HG02610 (cell line): ENCODE results near the gene CLCN6.
"Not testable (repeated sequence)": the region's sequence is repeated elsewhere in the genome, so short reads cannot be mapped to it uniquely, and the experiment has no call there.

ENCODE experiments used
- ATAC-seq: cut with Tn5 transposase; IDR thresholded peaks from one replicate; pipeline ENCODE4 v1.9.1; 2021; ENCODE audit warnings: mild to moderate bottlenecking, moderate library complexity; ENCODE audit not compliant: unreplicated experiment

CLCN6 gene

DNA sequence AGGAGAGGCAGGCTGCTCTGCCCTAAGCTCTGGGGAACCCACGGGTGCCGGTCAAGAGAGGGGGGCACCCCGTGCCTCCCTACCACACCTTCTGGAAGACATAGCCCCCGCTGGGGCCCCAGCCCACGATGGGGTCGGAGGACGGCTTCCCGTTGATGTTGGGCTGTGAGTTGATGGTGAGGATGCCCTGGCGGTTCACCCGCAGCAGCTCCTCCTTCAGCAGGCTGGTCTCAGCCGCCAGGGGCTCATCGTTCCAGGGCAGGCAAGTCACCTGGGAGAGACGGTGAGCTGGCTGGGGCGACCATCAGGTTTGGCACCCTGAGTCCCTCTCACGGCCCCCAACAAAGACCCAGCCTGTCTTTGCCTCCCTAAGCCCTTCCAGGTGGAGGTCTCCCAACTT, 12.2 kb upstream of the CLCN6 start:
- no peak for ATAC-seq

DNA sequence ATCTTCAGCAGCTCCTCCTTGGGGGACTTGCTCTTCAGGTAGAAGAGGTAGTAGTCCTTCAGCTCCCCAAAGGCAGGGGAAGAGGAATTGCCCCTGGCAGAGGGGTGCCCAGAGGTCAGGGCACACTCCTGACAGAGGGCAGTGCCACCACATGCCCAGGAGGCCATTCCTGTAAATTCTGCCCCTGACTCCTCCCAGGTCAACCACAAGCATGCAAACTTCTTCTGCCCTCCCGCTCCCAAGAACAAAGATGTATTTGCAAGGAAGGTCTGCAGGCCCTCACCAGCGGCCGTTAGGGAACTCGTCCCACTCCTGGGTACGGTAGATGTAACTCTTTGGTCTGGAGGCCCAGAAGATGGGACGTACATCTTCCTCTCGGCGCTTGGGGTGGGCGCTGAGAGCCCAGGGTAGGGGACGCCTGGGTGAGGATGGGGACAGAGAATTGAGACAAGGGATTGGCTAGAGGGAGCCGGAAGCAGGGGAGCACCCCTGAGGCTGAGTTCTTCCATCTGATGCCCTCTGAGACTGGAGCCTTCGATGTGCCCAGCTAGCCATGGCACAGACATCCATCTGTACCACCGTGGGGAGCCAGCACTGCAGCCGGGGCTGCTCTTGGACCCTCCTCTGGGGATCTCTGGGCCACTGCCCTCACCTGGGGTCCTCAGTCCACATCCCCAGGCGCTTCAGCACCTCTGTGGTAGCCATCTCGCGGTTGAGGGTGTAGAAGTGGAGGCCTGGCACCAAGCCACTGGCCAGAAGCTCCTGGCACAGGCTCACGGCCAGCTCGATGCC, 11.3 kb upstream of the CLCN6 start:
- no peak for ATAC-seq

DNA sequence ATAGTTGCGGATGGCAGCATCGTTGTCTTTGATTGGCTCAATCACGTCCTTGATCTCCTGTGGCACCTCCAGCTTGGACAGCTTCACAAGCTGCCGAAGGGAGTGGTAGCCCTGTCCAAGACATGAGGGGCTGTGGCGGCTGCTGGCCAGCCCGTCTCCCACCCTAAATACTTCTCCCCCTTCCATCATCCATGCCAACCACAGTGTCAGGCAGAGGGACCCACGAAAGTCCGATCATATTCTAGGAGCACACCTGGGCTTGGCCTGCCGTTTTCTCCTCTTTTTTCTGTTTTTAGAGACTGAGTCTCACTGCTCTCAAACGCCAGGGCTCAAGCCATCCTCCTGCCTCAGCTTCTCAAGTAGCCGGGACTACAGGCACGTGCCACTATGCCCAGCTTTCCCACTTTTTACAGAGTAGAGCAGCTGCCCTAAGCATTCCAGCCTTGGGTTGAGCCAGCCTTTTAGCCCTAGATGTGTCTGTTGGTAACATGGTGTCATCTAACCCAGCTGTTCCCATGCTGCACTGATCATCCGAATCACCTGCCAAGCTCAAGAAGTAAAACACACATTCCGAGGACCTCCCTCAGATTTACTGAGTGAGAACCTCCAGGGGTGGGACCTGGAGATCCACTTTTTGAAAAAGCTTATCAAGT, 10.6 kb upstream of the CLCN6 start:
- ATAC-seq, result no peak

DNA sequence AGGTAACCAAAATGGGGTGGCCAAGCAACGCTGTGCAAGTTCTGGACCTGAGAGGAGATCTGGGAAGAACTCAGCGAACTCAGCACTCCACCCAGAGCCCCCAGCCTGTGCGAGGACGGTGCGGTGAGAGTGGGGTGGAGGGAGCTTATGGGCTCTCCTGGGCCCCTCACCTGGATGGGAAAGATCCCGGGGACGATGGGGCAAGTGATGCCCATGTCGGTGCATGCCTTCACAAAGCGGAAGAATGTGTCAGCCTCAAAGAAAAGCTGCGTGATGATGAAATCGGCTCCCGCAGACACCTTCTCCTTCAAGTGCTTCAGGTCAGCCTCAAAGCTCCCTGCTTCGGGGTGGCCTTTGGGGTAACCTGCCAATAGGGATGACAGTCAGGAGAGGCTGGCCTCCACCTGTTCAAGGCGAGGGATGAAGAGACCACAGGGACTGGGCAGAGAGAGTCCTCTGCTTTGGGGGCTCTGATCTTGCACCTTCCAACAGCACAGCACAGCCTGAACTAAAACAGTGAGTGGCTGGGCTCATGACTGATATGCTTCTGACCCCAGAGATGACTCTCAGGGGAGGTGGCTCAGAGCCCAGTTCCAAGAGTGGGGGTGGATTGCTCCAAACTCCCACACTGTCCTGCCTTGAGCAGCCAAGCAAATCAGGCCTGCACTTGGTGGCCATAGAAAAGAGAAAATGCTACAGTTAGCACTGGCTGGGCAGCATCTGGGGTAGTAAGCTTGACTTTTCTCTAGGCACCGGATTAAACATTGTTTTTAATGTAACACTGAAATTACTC, 9.8 kb upstream of the CLCN6 start:
- ATAC-seq, result no peak

DNA sequence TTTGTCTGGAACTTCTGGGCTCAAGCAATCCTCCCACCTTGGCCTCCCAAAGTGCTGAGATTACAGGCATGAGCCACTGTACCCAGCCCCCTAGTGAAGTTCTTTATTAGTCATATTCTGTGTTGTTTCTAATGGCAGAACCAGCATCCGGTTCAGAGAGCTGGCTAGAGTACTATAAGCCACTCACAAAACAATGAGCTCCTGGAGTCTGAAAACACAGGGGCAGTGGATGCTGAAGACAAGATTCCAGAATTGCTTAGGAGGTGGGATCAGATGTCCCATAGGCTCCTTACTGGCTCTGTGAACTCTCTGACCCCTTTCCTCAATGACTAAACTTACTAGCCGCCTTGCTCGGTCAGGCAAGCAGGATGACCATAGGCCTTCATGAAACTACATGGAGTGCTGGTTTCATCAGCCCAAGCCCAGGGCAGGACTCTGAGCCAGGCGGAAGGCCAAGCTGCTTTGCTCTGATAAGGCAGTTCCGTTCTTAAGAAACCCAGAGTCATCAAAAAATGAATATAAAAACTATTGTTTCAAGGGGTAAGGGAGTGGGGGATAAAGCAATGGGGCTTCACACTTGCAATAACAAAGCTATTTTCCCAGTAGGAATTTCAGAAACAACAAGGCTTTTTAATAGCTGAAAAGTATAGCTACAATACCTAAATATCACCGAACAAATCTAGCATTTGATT, 8.3 kb upstream of the CLCN6 start:
- no peak for ATAC-seq

DNA sequence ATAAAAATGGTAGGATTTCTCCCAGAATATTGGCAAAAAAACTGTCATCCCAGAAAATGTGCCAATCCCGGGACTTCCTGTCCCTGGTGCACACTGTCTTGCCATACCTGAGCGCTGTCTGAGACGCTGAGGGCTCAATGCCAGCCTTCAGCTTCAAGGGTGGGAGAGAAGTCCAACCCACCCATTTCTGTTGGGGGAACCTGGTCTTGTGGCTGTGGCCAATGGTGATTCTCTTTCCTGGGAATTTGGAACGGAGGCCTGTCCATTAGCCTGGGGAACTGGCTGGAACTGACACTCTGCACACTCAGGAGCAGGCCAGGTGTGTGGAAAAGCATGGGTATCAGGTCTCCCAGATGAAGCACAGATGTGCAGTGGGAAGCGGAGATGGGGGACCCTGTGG, 6.9 kb upstream of the CLCN6 start:
- ATAC-seq, result no peak

DNA sequence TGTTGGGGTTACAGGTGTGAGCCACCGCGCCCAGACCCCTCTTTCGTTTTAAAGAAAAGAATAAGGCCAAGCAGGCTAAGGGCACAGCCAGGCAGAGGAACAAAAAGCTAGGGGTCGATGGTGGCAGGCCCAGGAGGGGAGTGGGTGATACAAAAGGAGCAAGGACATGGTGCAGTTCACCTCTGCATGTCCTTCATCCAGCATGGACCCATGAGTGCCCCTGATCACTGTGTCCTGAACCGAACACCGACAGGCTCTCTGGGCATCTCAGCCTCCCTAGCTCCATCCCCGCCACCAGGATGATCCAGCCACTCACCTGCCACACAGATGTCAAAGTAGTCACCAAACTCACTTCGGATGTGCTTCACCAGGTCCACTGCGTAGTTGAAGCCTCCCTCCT, 6.1 kb upstream of the CLCN6 start:
- ATAC-seq, result no peak

DNA sequence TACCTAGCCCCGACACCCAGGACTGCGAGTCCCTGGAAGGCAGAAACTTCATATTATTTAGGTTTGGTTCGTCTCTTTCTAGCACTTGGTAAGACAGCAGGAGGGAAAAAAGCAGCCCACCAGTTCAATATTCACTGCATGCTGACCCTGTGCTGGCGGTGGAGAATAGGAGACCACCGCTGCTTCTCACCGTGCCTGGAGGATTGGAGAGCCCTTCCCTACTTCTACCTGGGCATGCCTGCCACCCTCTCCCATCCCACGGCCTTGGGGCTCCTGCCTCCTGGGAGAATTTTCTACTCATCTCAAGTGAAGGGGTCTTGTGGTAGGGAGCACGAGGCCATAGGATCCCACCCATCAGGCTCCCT, 5.6 kb upstream of the CLCN6 start:
- ATAC-seq, result no peak

DNA sequence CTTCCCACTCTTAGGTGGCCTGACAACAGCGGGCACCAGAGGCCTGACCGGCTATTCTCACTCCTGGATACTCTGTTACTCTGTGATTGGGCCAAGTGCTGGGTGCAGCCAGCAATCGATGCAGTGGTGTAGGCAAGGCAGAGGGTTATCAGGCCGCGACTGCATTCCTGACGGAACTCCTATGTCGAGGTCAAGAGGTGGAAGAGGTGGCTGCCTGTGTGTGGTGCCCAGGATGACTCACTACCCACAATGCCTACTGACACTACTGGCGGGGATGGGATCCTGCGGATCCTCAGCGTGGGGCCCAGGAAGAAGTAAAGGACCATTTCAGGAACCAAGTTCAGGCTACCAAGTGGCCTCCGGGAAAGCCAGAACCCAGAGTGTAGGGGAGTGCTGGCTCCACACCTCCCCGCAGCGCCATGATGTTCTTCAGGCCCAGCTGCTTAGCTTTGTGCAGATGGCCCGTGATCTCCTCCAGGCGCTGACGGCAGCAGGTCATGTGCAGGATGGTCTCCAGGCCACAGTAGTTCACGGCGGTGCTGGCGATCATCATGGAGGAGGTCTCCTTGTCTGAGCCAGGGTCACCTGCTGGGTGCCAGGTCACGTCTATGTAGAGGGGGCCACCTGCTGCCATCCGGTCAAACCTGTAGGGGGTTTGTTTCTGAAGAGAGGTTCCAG, 5.1 kb upstream of the CLCN6 start:
- no peak for ATAC-seq

DNA sequence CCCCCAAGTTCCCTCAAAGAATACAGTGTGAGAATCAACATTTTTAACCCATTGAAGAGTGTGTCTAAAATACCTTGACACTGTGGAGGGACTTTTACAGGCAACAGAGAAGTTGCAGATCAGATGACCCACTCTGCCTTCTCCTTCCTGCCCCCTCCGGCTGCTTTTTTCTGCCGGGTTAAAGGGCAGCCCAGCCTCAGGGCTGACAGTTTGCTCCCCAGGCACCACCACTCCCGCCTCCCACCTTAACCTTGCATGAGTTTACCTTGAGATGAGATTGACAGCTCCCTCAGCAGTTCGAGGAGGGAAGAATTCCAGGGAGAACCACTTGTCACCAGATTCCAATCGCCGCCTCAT, 3.4 kb upstream of the CLCN6 start:
- no peak for ATAC-seq

DNA sequence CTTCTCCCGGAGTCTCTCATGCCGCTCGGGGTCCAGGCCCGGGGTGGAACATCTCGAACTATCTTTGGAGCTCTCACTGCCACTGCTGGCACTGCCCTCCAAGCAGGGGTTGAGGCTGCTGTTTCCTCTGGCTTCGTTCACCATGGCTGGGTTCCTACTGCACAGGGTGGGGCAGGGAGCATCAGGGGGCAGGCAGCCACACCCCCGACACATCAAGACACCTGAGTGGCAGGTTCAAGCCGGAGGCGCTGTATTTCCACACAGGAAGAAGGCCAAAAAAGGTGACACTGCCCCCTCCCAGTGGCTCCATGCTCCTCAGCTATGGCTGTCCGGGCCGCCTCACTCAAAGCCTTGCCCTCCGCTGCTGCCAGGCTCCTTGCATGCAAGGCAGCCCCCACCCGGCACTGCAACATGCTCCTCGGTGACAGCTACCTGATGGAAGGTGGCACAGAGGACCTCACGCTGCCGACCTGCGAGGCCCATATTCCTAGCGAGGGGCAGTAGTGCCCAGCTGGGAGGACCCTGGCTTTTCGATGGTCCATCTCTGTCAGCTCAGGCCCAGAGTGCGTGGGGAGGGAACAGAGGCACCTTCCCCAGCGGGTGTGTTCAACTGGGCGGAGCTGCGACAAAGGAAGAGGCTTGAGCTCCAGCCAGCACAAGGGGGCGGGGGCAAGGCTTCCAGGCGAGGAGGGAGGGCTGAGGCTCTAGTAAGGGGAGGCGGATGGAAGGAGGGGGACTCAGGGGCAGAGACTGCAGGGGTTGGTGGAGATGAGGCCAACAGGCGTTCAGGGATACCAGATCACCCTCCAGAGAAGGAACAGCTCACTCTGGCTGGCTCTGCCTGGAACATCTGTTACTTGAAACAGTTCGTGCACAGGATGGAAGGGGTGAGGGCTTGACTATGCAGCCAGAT, 2.8 kb upstream of the CLCN6 start:
- no peak for ATAC-seq

DNA sequence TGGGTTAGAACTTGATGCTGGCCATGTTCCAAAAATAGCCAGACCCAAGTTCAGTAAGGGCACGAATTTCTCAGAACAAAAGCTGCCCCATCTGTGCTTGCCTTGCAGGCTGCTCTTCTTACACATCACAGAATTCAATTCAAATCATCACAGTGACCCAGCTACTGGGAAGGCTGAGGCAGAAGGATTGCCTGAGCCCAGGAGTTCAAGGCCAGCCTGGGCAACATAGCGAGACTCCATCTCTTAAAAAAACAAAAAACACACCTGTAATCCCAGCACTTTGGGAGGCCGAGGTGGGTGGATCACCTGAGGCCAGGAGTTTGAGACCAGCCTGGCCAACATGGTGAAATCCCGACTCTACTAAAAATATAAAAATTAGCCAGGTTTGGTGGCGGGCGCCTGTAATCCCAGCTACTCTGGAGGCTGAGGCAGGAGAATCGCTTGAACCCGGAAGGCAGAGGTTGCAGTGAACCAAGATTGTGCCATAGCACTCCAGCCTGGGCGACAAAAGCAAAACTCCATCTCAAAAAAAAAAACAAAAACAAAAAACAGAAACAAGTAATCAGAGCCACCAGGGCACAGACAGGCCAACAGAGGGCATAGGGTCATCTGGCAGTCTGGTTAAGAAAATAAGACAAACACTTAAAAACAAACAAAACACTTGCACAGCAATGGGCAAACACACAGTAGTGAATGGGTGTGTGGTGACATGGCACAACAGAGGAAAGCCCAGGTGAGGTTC, 1.9 kb upstream of the CLCN6 start:
- not testable (repeated sequence) for ATAC-seq

DNA sequence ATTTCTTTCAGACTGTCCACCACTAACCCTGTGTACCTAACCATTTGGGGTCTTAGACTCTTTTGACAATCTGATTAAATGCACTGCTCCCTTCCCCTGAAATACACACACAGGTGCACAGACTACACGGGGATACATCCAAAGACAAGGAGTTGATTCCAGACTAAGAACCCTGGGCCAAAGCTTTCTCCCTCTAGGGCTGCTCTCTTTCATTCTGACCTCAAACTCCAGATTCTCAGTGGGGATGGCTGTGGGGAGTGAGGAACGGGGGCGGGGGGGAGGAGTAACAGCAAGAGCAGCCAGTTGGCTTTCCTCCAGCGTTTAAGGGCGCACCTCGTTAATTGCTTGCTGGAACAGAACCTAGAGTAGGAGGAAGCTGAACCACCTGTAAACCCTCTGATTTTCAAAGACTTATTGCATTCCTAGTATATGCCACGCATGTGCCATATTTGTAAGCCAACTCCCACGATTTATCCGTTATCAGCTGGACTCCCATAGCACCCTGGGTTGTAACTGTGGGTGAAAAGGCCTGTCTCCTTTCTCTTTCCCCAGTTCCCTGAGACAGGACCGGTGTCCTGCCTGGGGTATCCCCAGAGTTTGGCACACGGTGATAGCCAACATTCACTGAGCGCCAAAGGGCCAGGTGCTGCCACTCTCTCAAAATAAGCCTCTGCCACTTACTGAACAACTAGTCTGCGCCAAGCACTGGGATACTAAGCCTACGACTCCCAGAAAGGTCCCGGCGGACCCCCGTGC, 1.1 kb upstream of the CLCN6 start:
- ATAC-seq, result no peak

DNA sequence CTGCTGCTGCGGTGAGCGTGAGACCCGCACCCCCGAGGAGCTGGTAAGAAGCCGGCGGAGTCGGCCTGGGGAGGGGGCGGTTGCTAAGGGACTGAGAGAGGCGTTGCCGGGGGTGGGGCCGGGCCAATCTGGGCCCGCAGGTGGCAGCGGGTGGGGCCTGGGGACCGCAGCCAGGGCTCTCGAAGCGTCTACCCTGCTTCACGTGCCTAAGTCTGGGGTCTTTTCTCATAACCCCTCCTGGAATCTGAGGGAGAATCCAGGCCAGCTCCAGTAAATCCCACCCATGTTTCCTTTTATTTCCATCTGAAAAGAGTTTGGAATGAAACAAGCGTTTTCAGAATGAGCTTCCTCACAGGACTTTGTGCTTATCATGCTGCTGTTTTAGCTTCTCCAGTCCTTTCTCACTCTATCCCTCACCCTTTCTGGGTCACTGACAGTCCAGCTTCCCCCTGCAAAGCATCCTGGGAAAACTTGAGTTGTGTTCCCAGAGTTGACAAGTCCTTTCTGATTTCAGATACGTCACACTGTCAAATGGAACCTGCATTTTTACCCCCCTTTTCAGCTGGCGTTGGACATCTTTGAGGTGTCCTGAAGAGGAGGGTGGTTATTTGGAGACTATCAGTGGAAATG, 431 bp downstream of the CLCN6 start:
- ATAC-seq, result peak; percentile 37

DNA sequence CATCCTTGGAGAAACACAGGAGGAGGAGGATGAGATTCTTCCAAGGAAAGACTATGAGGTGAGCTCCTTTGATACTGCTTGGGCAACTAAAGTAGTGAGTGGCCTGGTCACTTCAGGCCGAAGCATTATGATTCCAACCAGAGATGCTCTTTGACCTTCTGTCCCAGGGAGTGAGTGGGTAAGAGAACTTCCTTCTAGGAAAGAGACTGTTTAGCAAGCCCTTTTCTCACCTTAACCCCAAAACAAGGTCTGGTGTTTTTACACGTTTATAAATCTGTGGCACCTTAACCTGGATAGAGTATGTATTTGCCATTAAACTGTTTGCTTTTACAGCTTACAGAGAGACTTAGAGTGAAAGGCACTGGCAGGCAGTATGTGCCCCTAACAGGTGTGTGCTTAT, 1.1 kb downstream of the CLCN6 start:
- ATAC-seq, result no peak

DNA sequence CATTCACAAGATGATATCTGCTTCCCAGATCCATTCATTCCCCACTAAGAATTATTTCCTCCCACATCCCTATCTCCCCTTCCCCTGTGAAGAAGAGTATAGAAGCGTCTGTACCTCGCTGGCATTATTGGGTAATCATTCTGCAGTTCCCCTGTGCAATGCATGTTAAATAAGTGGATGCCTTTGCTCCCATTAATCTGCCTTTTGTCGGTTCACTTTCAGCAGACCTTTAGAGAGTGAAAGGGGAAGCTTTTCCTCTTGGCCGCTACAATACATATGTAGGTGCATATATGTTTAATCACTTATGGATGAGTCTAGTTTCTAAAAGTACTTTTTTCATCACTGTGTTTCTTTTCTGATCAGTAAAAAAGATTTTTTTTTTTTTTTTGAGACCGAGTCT, 7.0 kb downstream of the CLCN6 start:
- no peak for ATAC-seq

DNA sequence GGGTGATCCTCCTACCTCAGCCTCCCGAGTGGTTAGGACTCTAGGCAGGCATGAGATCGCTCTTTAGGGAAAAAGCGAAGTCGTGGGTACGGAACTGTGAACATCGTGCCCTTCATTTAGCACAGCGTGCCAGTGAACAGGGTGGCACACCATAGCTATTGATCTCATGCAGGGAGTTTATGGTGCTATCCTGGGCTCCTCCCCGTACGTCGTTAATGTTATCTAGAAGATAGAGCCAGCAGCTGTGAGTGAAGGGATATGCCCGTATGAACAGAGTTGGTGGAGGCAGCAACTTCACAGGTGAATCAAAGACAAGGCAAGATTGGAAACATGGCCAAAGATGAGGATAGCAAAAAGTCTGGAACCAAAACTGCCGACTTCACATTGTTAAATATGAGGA, 11.2 kb downstream of the CLCN6 start:
- ATAC-seq, result no peak

DNA sequence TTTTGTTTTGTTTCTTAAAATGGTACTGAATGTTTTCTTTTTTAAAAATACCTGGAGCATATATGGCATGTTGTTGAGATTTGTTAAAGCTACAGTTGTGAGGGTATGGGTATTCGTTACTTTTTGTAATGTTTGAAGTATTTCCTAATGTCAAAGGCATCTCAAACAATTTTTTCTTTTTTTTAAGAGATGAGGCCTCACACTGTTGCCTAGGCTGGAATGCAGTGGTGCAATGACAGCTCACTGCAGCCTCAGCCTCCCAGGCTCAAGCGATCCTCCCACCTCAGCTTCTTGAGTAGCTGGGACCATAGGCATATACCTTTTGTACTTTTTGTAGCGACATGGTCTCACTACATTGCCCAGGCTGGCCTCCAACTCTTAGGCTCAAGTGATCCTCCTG, 16.1 kb downstream of the CLCN6 start:
- no peak for ATAC-seq
